Measurements from ENCODE around the gene ATOH7. TPM values are rescaled to one million over a fixed set of nuclear protein-coding genes. Genes with fewer than 3 reads are reported as not detected.
A peak's percentile ranks its signal among the peaks of the same experiment; 100 is the strongest.

The ATOH7 gene
- total and polyA plus RNA-seq, 2 donors (not counting 1 experiment from before 2014, with no cell fraction given): not detected

DNA sequence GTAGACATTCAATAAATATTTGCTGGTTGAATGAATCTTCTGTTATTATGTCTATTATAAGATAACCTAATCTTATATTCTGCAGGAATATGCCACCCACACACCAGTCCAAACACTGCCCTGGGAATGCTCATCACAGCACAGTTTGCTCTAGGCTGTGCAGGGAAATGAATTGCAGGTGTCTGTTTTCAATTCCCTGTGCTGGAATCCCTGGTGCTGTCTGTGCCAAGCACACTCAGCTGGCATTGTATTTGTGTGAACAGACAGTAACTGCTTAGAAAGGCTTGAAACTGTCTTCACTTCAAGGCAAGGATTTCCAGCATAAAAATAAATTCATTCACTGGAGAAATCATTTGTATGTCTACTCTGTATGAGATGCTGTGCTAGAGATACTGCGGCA is 20.2 kb downstream of the ATOH7 start:
- WGBS (ENCODE audit: insufficient coverage): no CpG with 5 or more reads among the region's 1 CpG
- Histone ChIP-seq H3K36me3 (replicated peaks in 1 of 2; ENCODE audit: control extremely low read depth in 1 of 2, control insufficient read depth in 1 of 2, extremely low read depth in 1 of 2, insufficient read depth in 2 of 2, low read length in 1 of 2) (no peaks in the 10 kb centered on the region), H3K9me3 (ENCODE audit: control extremely low read depth in 1 of 3, control insufficient read depth in 2 of 3, insufficient read depth in 1 of 3, low read length in 2 of 3) (no peaks in the 10 kb centered on the region), H3K9ac (ENCODE audit: low read length) (no peak overlapping the region), H2AFZ (ENCODE audit: insufficient read depth, low read depth, low read length, poor library complexity, severe bottlenecking) (no peak overlapping the region), H3K27me3 (replicated peaks in 1 of 4; ENCODE audit: control extremely low read depth in 1 of 4, control insufficient read depth in 3 of 4, insufficient read depth in 4 of 4, low read length in 3 of 4) (no peaks in the 10 kb centered on the region), H3K27ac (ENCODE audit: low read length in 2 of 2) (no peak overlapping the region), H3K4me2 (replicated peaks; ENCODE audit: low read depth, low read length, poor library complexity, severe bottlenecking) (no peak overlapping the region), H3K4me3 (ENCODE audit: control extremely low read depth in 1 of 5, extremely low read depth in 1 of 5, insufficient read depth in 1 of 5, low read depth in 2 of 5, low read length in 4 of 5) (no peak overlapping the region), H3K4me1 (ENCODE audit: control insufficient read depth in 2 of 2, insufficient read depth in 2 of 2, low read length in 2 of 2) (no peaks in the 10 kb centered on the region), H4K20me1 (ENCODE audit: control insufficient read depth, insufficient read depth, low read length, poor library complexity, severe bottlenecking) (no peaks in the 10 kb centered on the region), H3K79me2 (ENCODE audit: control insufficient read depth, insufficient read depth, low read length) (no peaks in the 10 kb centered on the region)
- DNase-seq (no peak), ATAC-seq (ENCODE audit: low read depth) (no peak)
- no peaks in the 10 kb centered on the region for H3K4me1 Mint-ChIP-seq
- no peaks in the 10 kb centered on the region for H3K9me3 Mint-ChIP-seq (ENCODE audit: insufficient read depth)
- intact Hi-C loops (cut with micrococcal nuclease): loop anchor here (1.0 to 2.0 kb wide), 2 partner anchors 91 to 353 kb away; no protein-coding TSS in a partner anchor
- ChIA-PET POLR2A (no interaction called here), CTCF (interaction anchor here (0.6 to 7.2 kb wide), 9 partner anchors 12 to 423 kb away, joined by 3 to 224 read pairs (median 4); no protein-coding TSS in a partner anchor)
- H3K4me3 Mint-ChIP-seq: no peak overlapping the region
- TF ChIP-seq EZH2 (IDR thresholded peaks at IDR 0.05; ENCODE audit: borderline replicate concordance, insufficient read depth, low read depth, low read length, poor library complexity, severe bottlenecking): no peak
- TF ChIP-seq, protein P1, sequence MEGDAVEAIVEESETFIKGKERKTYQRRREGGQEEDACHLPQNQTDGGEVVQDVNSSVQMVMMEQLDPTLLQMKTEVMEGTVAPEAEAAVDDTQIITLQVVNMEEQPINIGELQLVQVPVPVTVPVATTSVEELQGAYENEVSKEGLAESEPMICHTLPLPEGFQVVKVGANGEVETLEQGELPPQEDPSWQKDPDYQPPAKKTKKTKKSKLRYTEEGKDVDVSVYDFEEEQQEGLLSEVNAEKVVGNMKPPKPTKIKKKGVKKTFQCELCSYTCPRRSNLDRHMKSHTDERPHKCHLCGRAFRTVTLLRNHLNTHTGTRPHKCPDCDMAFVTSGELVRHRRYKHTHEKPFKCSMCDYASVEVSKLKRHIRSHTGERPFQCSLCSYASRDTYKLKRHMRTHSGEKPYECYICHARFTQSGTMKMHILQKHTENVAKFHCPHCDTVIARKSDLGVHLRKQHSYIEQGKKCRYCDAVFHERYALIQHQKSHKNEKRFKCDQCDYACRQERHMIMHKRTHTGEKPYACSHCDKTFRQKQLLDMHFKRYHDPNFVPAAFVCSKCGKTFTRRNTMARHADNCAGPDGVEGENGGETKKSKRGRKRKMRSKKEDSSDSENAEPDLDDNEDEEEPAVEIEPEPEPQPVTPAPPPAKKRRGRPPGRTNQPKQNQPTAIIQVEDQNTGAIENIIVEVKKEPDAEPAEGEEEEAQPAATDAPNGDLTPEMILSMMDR (IDR thresholded peaks at IDR 0.05): no peak
- H3K27ac Mint-ChIP-seq: peak overlapping the region; percentile 39
- peaks cover 4% of the 10 kb centered on the region for H3K27me3 Mint-ChIP-seq

DNA sequence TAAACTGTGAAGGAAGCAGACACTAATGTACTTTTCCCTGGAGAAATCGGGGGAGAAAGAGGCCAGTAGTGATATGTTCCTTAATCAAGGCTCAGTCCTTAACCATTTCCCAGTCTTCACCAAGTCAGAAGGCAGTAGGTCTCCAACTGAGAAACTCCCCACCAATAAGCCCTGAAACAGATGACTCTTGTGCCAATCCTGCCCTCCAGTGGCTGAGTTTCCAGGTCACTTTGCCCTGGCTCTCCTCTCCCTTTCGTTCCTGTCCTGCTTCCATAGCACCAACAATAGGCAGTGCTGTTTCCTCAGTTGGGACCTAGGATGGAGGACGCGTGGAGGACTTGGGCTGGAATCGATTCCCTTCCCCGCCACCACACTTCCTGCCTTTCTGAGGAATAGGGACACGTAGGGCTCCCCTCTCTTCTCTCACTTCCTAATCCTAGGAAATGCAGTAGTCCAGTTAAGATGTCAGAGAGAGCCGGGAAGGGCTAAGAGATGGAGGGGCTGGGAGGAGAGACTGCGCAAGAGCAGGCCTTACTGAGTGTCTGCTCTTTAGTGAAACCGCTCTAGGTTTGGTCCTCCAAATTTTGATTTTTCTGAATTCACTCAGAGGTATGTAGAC is 23.4 kb downstream of the ATOH7 start:
- CTCF ChIA-PET: interaction anchor here (7.2 kb wide), 1 partner anchor 92 kb away, joined by 224 read pairs; no protein-coding TSS in a partner anchor

More for the DNA sequence above, 23.4 kb downstream of the ATOH7 start:
- H3K4me1 Mint-ChIP-seq: no peaks in the 10 kb centered on the region
- Histone ChIP-seq H3K9ac (ENCODE audit: low read length) (no peak overlapping the region), H3K27ac (ENCODE audit: low read length in 2 of 2) (no peak overlapping the region), H3K4me2 (replicated peaks; ENCODE audit: low read depth, low read length, poor library complexity, severe bottlenecking) (no peak overlapping the region), H3K4me3 (ENCODE audit: control extremely low read depth in 1 of 5, extremely low read depth in 1 of 5, insufficient read depth in 1 of 5, low read depth in 2 of 5, low read length in 4 of 5) (no peak overlapping the region), H3K4me1 (ENCODE audit: control insufficient read depth in 2 of 2, insufficient read depth in 2 of 2, low read length in 2 of 2) (no peaks in the 10 kb centered on the region), H4K20me1 (ENCODE audit: control insufficient read depth, insufficient read depth, low read length, poor library complexity, severe bottlenecking) (no peaks in the 10 kb centered on the region), H3K79me2 (ENCODE audit: control insufficient read depth, insufficient read depth, low read length) (no peaks in the 10 kb centered on the region), H3K36me3 (replicated peaks in 1 of 2; ENCODE audit: control extremely low read depth in 1 of 2, control insufficient read depth in 1 of 2, extremely low read depth in 1 of 2, insufficient read depth in 2 of 2, low read length in 1 of 2) (no peaks in the 10 kb centered on the region), H2AFZ (ENCODE audit: insufficient read depth, low read depth, low read length, poor library complexity, severe bottlenecking) (no peak overlapping the region), H3K27me3 (replicated peaks in 1 of 4; ENCODE audit: control extremely low read depth in 1 of 4, control insufficient read depth in 3 of 4, insufficient read depth in 4 of 4, low read length in 3 of 4) (no peaks in the 10 kb centered on the region), H3K9me3 (ENCODE audit: control extremely low read depth in 1 of 3, control insufficient read depth in 2 of 3, insufficient read depth in 1 of 3, low read length in 2 of 3) (no peaks in the 10 kb centered on the region)
- no peak overlapping the region for H3K4me3 Mint-ChIP-seq
- no peak overlapping the region for H3K27ac Mint-ChIP-seq
- H3K27me3 Mint-ChIP-seq: peaks cover 17% of the 10 kb centered on the region
- intact Hi-C loops (cut with micrococcal nuclease): no loop called here
- ATAC-seq (ENCODE audit: low read depth): no peak
- POLR2A ChIA-PET: no interaction called here
- TF ChIP-seq EZH2 (IDR thresholded peaks at IDR 0.05; ENCODE audit: borderline replicate concordance, insufficient read depth, low read depth, low read length, poor library complexity, severe bottlenecking): no peak
- TF ChIP-seq, protein P1 (IDR thresholded peaks at IDR 0.05): no peak
- H3K9me3 Mint-ChIP-seq (ENCODE audit: insufficient read depth): no peaks in the 10 kb centered on the region
- 74% methylated on average over 3 of the region's 10 CpGs for WGBS (ENCODE audit: insufficient coverage)
- DNase-seq: no peak
